ENCODE data around the gene TMEM198. TPM values are rescaled to one million over a fixed set of nuclear protein-coding genes. Genes with fewer than 3 reads are reported as not detected.

The TMEM198 gene
- total and polyA plus RNA-seq, 2 experiments from 2014 or later: 1.7 to 5.8 TPM

GRCh38 chr2:219540784-219541504, 2.9 kb upstream of the TMEM198 start:
- no peaks in the 10 kb centered on the region for H3K4me1 ChIP-seq (ENCODE audit: insufficient read depth)
- H3K36me3 ChIP-seq (ENCODE audit: low read depth): peaks cover 11% of the 10 kb centered on the region; the same call in 1 of the 2 replicates
- H3K4me2 ChIP-seq (ENCODE audit: unreplicated experiment): no peak overlapping the region
- 93% methylated on average over 12 of the region's 12 CpGs for WGBS, 2 experiments (ENCODE audit: low coverage in 1 of 2, low lambda C conversion rate in 2 of 2, missing lambda C conversion rate in 2 of 2)
- peaks cover 35% of the 10 kb centered on the region for H3K79me2 ChIP-seq (ENCODE audit: insufficient read depth)
- no peaks in the 10 kb centered on the region for H3K9me3 ChIP-seq (ENCODE audit: low read depth)
- TF ChIP-seq EZH2phosphoT487 (IDR thresholded peaks at IDR 0.05; ENCODE audit: insufficient read depth, low read depth) (no peak), EZH2 (IDR thresholded peaks at IDR 0.05; ENCODE audit: insufficient read depth, poor library complexity, severe bottlenecking) (no peak)
- no peak overlapping the region for H3K27ac ChIP-seq
- no peaks in the 10 kb centered on the region for H4K20me1 ChIP-seq (ENCODE audit: insufficient read depth)
- in situ Hi-C loops (cut with MboI): no loop called here
- H3K27me3 ChIP-seq (replicated peaks; ENCODE audit: insufficient read depth): no peaks in the 10 kb centered on the region
- H3F3A ChIP-seq (ENCODE audit: insufficient read depth): peaks cover 9% of the 10 kb centered on the region
- H3K9ac ChIP-seq: no peak overlapping the region
- no peak overlapping the region for H2AFZ ChIP-seq
- no peak for DNase-seq
- H3K9me2 ChIP-seq (ENCODE audit: insufficient read depth): no peaks in the 10 kb centered on the region
- H3K4me3 ChIP-seq: no peak overlapping the region

GRCh38 chr2:219541611-219542180, 2.1 kb upstream of the TMEM198 start:
- Histone ChIP-seq H4K20me1 (ENCODE audit: insufficient read depth) (no peaks in the 10 kb centered on the region), H3K36me3 (ENCODE audit: low read depth) (peaks cover 11% of the 10 kb centered on the region; the same call in 1 of the 2 replicates), H3K9ac (no peak overlapping the region), H3K27me3 (replicated peaks; ENCODE audit: insufficient read depth) (no peaks in the 10 kb centered on the region), H3F3A (ENCODE audit: insufficient read depth) (peaks cover 9% of the 10 kb centered on the region), H3K27ac (no peak overlapping the region), H3K4me3 (0 out of 2 replicates have a peak overlapping the region, but pooled peaks have one; percentile 80), H3K4me2 (ENCODE audit: unreplicated experiment) (peak overlapping the region; percentile 85), H3K4me1 (ENCODE audit: insufficient read depth) (no peaks in the 10 kb centered on the region), H2AFZ (no peak overlapping the region), H3K79me2 (ENCODE audit: insufficient read depth) (peaks cover 35% of the 10 kb centered on the region), H3K9me2 (ENCODE audit: insufficient read depth) (no peaks in the 10 kb centered on the region), H3K9me3 (ENCODE audit: low read depth) (no peaks in the 10 kb centered on the region)
- WGBS, 2 experiments (ENCODE audit: low coverage in 1 of 2, low lambda C conversion rate in 2 of 2, missing lambda C conversion rate in 2 of 2): 67 to 72% methylated on average over 30 to 47 of the region's 48 CpGs
- in situ Hi-C loops (cut with MboI): no loop called here
- peak; percentile 37 for DNase-seq
- TF ChIP-seq EZH2phosphoT487 (IDR thresholded peaks at IDR 0.05; ENCODE audit: insufficient read depth, low read depth) (no peak), EZH2 (IDR thresholded peaks at IDR 0.05; ENCODE audit: insufficient read depth, poor library complexity, severe bottlenecking) (no peak)

GRCh38 chr2:219542931-219543595, 765 bp upstream of the TMEM198 start:
- Histone ChIP-seq H3K9ac (peak overlapping the region; percentile 83), H3K9me2 (ENCODE audit: insufficient read depth) (no peaks in the 10 kb centered on the region), H3K9me3 (ENCODE audit: low read depth) (no peaks in the 10 kb centered on the region), H4K20me1 (ENCODE audit: insufficient read depth) (no peaks in the 10 kb centered on the region), H3K27me3 (replicated peaks; ENCODE audit: insufficient read depth) (no peaks in the 10 kb centered on the region), H3K36me3 (ENCODE audit: low read depth) (peaks cover 11% of the 10 kb centered on the region; the same call in 1 of the 2 replicates), H3K4me3 (peak overlapping the region; percentile 80), H3K4me1 (ENCODE audit: insufficient read depth) (no peaks in the 10 kb centered on the region), H3K4me2 (ENCODE audit: unreplicated experiment) (peak overlapping the region; percentile 85), H2AFZ (peak overlapping the region; percentile 61), H3K27ac (peak overlapping the region; percentile 76), H3F3A (ENCODE audit: insufficient read depth) (peaks cover 9% of the 10 kb centered on the region), H3K79me2 (ENCODE audit: insufficient read depth) (peaks cover 35% of the 10 kb centered on the region)
- WGBS, 2 experiments (ENCODE audit: low coverage in 1 of 2, low lambda C conversion rate in 2 of 2, missing lambda C conversion rate in 2 of 2): 1% methylated on average over 45 to 54 of the region's 66 CpGs
- no peak for TF ChIP-seq EZH2phosphoT487 (IDR thresholded peaks at IDR 0.05; ENCODE audit: insufficient read depth, low read depth)
- in situ Hi-C loops (cut with MboI): no loop called here
- DNase-seq: peak; percentile 73

- DNase-seq: no peak
- Histone ChIP-seq H3K9me3 (ENCODE audit: low read depth) (no peaks in the 10 kb centered on the region), H3K9ac (no peak overlapping the region), H3K4me2 (ENCODE audit: unreplicated experiment) (peak overlapping the region; percentile 85), H3K4me1 (ENCODE audit: insufficient read depth) (no peaks in the 10 kb centered on the region), H3K27me3 (replicated peaks; ENCODE audit: insufficient read depth) (no peaks in the 10 kb centered on the region), H3K9me2 (ENCODE audit: insufficient read depth) (no peaks in the 10 kb centered on the region), H3K27ac (no peak overlapping the region), H3K4me3 (peak overlapping the region; percentile 80), H3K79me2 (ENCODE audit: insufficient read depth) (peaks cover 30% of the 10 kb centered on the region), H3K36me3 (ENCODE audit: low read depth) (peaks cover 11% of the 10 kb centered on the region; the same call in 1 of the 2 replicates), H2AFZ (no peak overlapping the region), H4K20me1 (ENCODE audit: insufficient read depth) (no peaks in the 10 kb centered on the region), H3F3A (ENCODE audit: insufficient read depth) (peaks cover 9% of the 10 kb centered on the region)
- in situ Hi-C loops (cut with MboI): no loop called here
- WGBS, 2 experiments (ENCODE audit: low coverage in 1 of 2, low lambda C conversion rate in 2 of 2, missing lambda C conversion rate in 2 of 2): 43 to 44% methylated on average over 9 of the region's 9 CpGs
- no peak for TF ChIP-seq EZH2phosphoT487 (IDR thresholded peaks at IDR 0.05; ENCODE audit: insufficient read depth, low read depth)
- TF ChIP-seq EZH2 (IDR thresholded peaks at IDR 0.05; ENCODE audit: insufficient read depth, poor library complexity, severe bottlenecking): no peak
These were observed 739 bp downstream of the TMEM198 start for GRCh38 chr2:219544567-219544966.

All from GM23248 (cell line).